Neural cell (in vitro differentiated cells): ENCODE results near the gene TACC2. TPM values are rescaled to one million over a fixed set of nuclear protein-coding genes. Genes with fewer than 3 reads are reported as not detected.

Experiments
- H2AFZ ChIP-seq: fragments of 200-600, 300-800 bp; sonication (generic), shearing (Covaris generic); 2 replicates; pipeline ENCODE4 v1.6.0; 2014; ENCODE audit warnings: low read depth, mild to moderate bottlenecking, antibody characterized with exemption, low read length, moderate library complexity
- H3F3A ChIP-seq: fragments of 200-600 bp; shearing (Covaris generic); 2 replicates; pipeline ENCODE4 v1.6.1; 2016; ENCODE audit warnings: mild to moderate bottlenecking, moderate library complexity, mixed read lengths, antibody characterized with exemption, low read length; ENCODE audit not compliant: insufficient read depth, poor library complexity, severe bottlenecking
- H3K27ac ChIP-seq: fragments of 200-600, 300-800 bp; sonication (generic), shearing (Covaris generic); 2 replicates; pipeline ENCODE4 v1.5.1; 2014; ENCODE audit warnings: mild to moderate bottlenecking, low read length, moderate library complexity
- H3K27me3 ChIP-seq: fragments of 300-800, 200-600 bp; sonication (generic), shearing (Covaris generic); 2 replicates; pipeline ENCODE4 v1.6.0; 2014; ENCODE audit warnings: mild to moderate bottlenecking, low read depth, low read length, moderate library complexity; ENCODE audit not compliant: insufficient read depth
- H3K36me3 ChIP-seq: fragments of 300-800, 200-600 bp; sonication (generic), shearing (Covaris generic); 2 replicates; pipeline ENCODE4 v1.5.1; 2014; ENCODE audit warnings: mild to moderate bottlenecking, antibody characterized with exemption, low read length, moderate library complexity; ENCODE audit not compliant: insufficient read depth
- H3K4me2 ChIP-seq: fragments of 300-800, 200-600 bp; sonication (generic), shearing (Covaris generic); 2 replicates; pipeline ENCODE4 v1.6.0; 2014; ENCODE audit warnings: mild to moderate bottlenecking, low read length
- H3K4me3 ChIP-seq: fragments of 300-800, 200-600 bp; sonication (generic), shearing (Covaris generic); 2 replicates; pipeline ENCODE4 v1.5.1; 2014; ENCODE audit warnings: mild to moderate bottlenecking, low read length, moderate library complexity
- H3K79me2 ChIP-seq: fragments of 200-600 bp; shearing (Covaris generic); replicated peaks from 2 replicates; pipeline ENCODE4 v1.6.0; 2014; ENCODE audit warnings: mild to moderate bottlenecking, low read length, moderate library complexity; ENCODE audit not compliant: insufficient read depth
- H3K9ac ChIP-seq: fragments of 300-800, 200-600 bp; sonication (generic), shearing (Covaris generic); 2 replicates; pipeline ENCODE4 v1.6.1; 2016; ENCODE audit warnings: mild to moderate bottlenecking, low read length, mixed read lengths
- H3K9me2 ChIP-seq: fragments of 200-600 bp; shearing (Covaris generic); 2 replicates; pipeline ENCODE4 v1.6.1; 2016; ENCODE audit warnings: mild to moderate bottlenecking, low read length, mixed read lengths; ENCODE audit not compliant: insufficient read depth
- H3K9me3 ChIP-seq: fragments of 200-600, 300-800 bp; sonication (generic), shearing (Covaris generic); 2 replicates; pipeline ENCODE4 v1.6.1; 2016; ENCODE audit warnings: mild to moderate bottlenecking, mixed run types, low read length, moderate library complexity, mixed read lengths
- H4K20me1 ChIP-seq: fragments of 200-600 bp; shearing (Covaris generic); 2 replicates; pipeline ENCODE4 v1.6.1; 2016; ENCODE audit warnings: mild to moderate bottlenecking, mixed run types; ENCODE audit not compliant: insufficient read depth
- CTCF ChIP-seq: fragments of 450-650 bp; IDR thresholded peaks from 2 replicates; pipeline ENCODE4 v1.5.1; 2014; ENCODE audit warnings: antibody characterized with exemption, mild to moderate bottlenecking, moderate library complexity; ENCODE audit not compliant: poor library complexity, severe bottlenecking
- EP300 ChIP-seq: fragments of 450-650 bp; conservative IDR thresholded peaks from 2 replicates; pipeline ENCODE4 v1.6.1; 2014; ENCODE audit warnings: antibody characterized with exemption, mild to moderate bottlenecking, moderate library complexity; ENCODE audit not compliant: poor library complexity, severe bottlenecking
- EZH2 ChIP-seq: fragments of 200-600, 300-800 bp; shearing (Covaris generic), sonication (generic); IDR thresholded peaks from 2 replicates; pipeline ENCODE4 v1.6.1; 2014; ENCODE audit warnings: antibody characterized with exemption, low read length, borderline replicate concordance, mild to moderate bottlenecking; ENCODE audit not compliant: insufficient read depth, poor library complexity, severe bottlenecking
- MXI1 ChIP-seq: fragments of 450-650 bp; conservative IDR thresholded peaks from 2 replicates; pipeline ENCODE4 v1.6.1; 2014; ENCODE audit warnings: antibody characterized with exemption, mild to moderate bottlenecking; ENCODE audit not compliant: poor library complexity, severe bottlenecking
- POLR2AphosphoS5 ChIP-seq: IDR thresholded peaks from 2 replicates; pipeline ENCODE4 v1.6.1; 2012
- RAD21 ChIP-seq: fragments of 450-650 bp; conservative IDR thresholded peaks from 2 replicates; pipeline ENCODE4 v1.6.1; 2014; ENCODE audit warnings: antibody characterized with exemption, mild to moderate bottlenecking, moderate library complexity
- SMC3 ChIP-seq: fragments of 450-650 bp; conservative IDR thresholded peaks from 2 replicates; pipeline ENCODE4 v1.6.1; 2014; ENCODE audit warnings: antibody characterized with exemption, mild to moderate bottlenecking, moderate library complexity; ENCODE audit not compliant: poor library complexity
- TAF1 ChIP-seq: IDR thresholded peaks from 2 replicates; pipeline ENCODE4 v1.6.1; 2012; ENCODE audit warnings: low read depth
- polyA plus RNA-seq: library from polyadenylated mRNA; depleted of rRNA; stranded (reverse); fragments of >200 nt; gene quantifications from 2 replicates; pipeline ENCODE4 v1.2.3, GENCODE V29; 2014
- TF ChIP-seq, protein P1 (sequence below): IDR thresholded peaks from 2 replicates; pipeline ENCODE4 v1.6.1; 2012; ENCODE audit warnings: borderline replicate concordance

The TACC2 gene
- polyA plus RNA-seq, 1 donor from 2014 or later: 17.6 TPM

- Histone ChIP-seq H3K27me3 (no peaks in the 10 kb centered on the region), H3K9me2 (no peaks in the 10 kb centered on the region), H3K4me3 (no peak overlapping the region), H3K9me3 (no peaks in the 10 kb centered on the region), H2AFZ (no peak overlapping the region), H3K36me3 (no peaks in the 10 kb centered on the region), H3K9ac (no peak overlapping the region), H3K4me2 (no peak overlapping the region), H3K79me2 (no peaks in the 10 kb centered on the region), H4K20me1 (no peaks in the 10 kb centered on the region), H3K27ac (no peak overlapping the region), H3F3A (no peaks in the 10 kb centered on the region)
- no peak for TF ChIP-seq RAD21
- TF ChIP-seq EZH2: no peak
- TF ChIP-seq, protein P1, sequence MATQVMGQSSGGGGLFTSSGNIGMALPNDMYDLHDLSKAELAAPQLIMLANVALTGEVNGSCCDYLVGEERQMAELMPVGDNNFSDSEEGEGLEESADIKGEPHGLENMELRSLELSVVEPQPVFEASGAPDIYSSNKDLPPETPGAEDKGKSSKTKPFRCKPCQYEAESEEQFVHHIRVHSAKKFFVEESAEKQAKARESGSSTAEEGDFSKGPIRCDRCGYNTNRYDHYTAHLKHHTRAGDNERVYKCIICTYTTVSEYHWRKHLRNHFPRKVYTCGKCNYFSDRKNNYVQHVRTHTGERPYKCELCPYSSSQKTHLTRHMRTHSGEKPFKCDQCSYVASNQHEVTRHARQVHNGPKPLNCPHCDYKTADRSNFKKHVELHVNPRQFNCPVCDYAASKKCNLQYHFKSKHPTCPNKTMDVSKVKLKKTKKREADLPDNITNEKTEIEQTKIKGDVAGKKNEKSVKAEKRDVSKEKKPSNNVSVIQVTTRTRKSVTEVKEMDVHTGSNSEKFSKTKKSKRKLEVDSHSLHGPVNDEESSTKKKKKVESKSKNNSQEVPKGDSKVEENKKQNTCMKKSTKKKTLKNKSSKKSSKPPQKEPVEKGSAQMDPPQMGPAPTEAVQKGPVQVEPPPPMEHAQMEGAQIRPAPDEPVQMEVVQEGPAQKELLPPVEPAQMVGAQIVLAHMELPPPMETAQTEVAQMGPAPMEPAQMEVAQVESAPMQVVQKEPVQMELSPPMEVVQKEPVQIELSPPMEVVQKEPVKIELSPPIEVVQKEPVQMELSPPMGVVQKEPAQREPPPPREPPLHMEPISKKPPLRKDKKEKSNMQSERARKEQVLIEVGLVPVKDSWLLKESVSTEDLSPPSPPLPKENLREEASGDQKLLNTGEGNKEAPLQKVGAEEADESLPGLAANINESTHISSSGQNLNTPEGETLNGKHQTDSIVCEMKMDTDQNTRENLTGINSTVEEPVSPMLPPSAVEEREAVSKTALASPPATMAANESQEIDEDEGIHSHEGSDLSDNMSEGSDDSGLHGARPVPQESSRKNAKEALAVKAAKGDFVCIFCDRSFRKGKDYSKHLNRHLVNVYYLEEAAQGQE: no peak
- TF ChIP-seq SMC3: no peak
- TF ChIP-seq TAF1: no peak
- TF ChIP-seq EP300: no peak
- no peak for TF ChIP-seq POLR2AphosphoS5
Measured at GRCh38 chr10:122297583-122297982, 308.6 kb downstream of the TACC2 start.

- Histone ChIP-seq H4K20me1 (no peaks in the 10 kb centered on the region), H3K79me2 (no peaks in the 10 kb centered on the region), H2AFZ (no peak overlapping the region), H3K36me3 (no peaks in the 10 kb centered on the region), H3K4me3 (no peak overlapping the region), H3K27me3 (no peaks in the 10 kb centered on the region), H3K9me2 (no peaks in the 10 kb centered on the region), H3K4me2 (no peak overlapping the region), H3K9ac (no peak overlapping the region), H3K9me3 (no peaks in the 10 kb centered on the region), H3F3A (no peaks in the 10 kb centered on the region), H3K27ac (no peak overlapping the region)
- TF ChIP-seq CTCF (no peak), TAF1 (no peak), MXI1 (no peak), POLR2AphosphoS5 (no peak), EP300 (no peak), SMC3 (no peak), RAD21 (no peak), EZH2 (no peak)
- TF ChIP-seq, protein P1: no peak
Measured at GRCh38 chr10:122298206-122298597, 309.2 kb downstream of the TACC2 start.
